Posterior cingulate gyrus (tissue), 11 donors: ENCODE results near the gene ESYT2.
A peak's percentile ranks its signal among the peaks of the same experiment; 100 is the strongest.
"Not testable (repeated sequence)": the region's sequence is repeated elsewhere in the genome, so short reads cannot be mapped to it uniquely, and the experiment has no call there.

Source experiments
- DNase-seq, 10 donors: peaks; one replicate each; pipeline versions ENCODE4 v3.0.0 to v3.0.0-alpha.2; 2020 to 2021; ENCODE audit warnings: mixed read lengths in 3 of 10
- intact Hi-C: fragments of 100-400 bp; cut with DNase I; formaldehyde crosslinking; loops from one replicate; pipeline ENCODE4 v1.15.1; 2023

The ESYT2 gene

GRCh38 chr7:158705234-158705850, 124.0 kb downstream of the ESYT2 start:
- peak in 1 of 10 donors; percentile 19 for DNase-seq

GRCh38 chr7:158704524-158705233, 124.6 kb downstream of the ESYT2 start, which contains the start of gene NCAPG2:
Gene NCAPG2, minus strand, starts transcription at chr7:158704804. Its CDS starts 2,905 bp downstream, at chr7:158701899.
- peak; percentile 93 to 100 (median 96) for DNase-seq
- intact Hi-C loops, result loop anchor here (1.0 to 10.0 kb wide), 2 partner anchors 125 to 150 kb away; partner anchors contain the start of genes DYNC2I1 and ESYT2

More at GRCh38 chr7:158705234-158705850, 124.0 kb downstream of the ESYT2 start:
- intact Hi-C loops, result loop anchor here (1.0 to 10.0 kb wide), 2 partner anchors 124 to 149 kb away; partner anchors contain the start of genes DYNC2I1 and ESYT2

- intact Hi-C loops, result loop anchor here (10.0 kb wide), 1 partner anchor 151 kb away; the partner anchor contains the start of gene DYNC2I1
- DNase-seq, result not testable (repeated sequence)
Measured at GRCh38 chr7:158703679-158704523, 125.4 kb downstream of the ESYT2 start.

GRCh38 chr7:158702944-158703343, 126.4 kb downstream of the ESYT2 start:
- no peak for DNase-seq
- intact Hi-C loops, result loop anchor here (10.0 kb wide), 1 partner anchor 152 kb away; the partner anchor contains the start of gene DYNC2I1

- DNase-seq, result no peak
- intact Hi-C loops, result loop anchor here (10.0 kb wide), 1 partner anchor 153 kb away; the partner anchor contains the start of gene DYNC2I1
Measured at GRCh38 chr7:158702196-158702595, 127.1 kb downstream of the ESYT2 start.

GRCh38 chr7:158700008-158700407, 129.3 kb downstream of the ESYT2 start:
- intact Hi-C loops, result loop anchor here (10.0 kb wide), 1 partner anchor 155 kb away; the partner anchor contains the start of gene DYNC2I1

GRCh38 chr7:158699341-158699740, 130.0 kb downstream of the ESYT2 start:
- intact Hi-C loops, result no loop called here
- DNase-seq, result no peak

More at GRCh38 chr7:158700008-158700407, 129.3 kb downstream of the ESYT2 start:
- DNase-seq, result no peak

- intact Hi-C loops, result no loop called here
- no peak for DNase-seq
Measured at GRCh38 chr7:158698657-158699195, 130.6 kb downstream of the ESYT2 start.

GRCh38 chr7:158697597-158697996, 131.7 kb downstream of the ESYT2 start:
- intact Hi-C loops, DNase-seq: not testable (repeated sequence)

- DNase-seq, result peak in 5 of 10 donors; percentile 38 to 90 (median 45)
- intact Hi-C loops, result loop anchor here (1.0 kb wide), 1 partner anchor 281 kb away; no protein-coding TSS in a partner anchor
Measured at GRCh38 chr7:158695726-158696452, 133.4 kb downstream of the ESYT2 start.

GRCh38 chr7:158695056-158695455, 134.3 kb downstream of the ESYT2 start:
- intact Hi-C loops, result no loop called here
- DNase-seq, result no peak

GRCh38 chr7:158694650-158695049, 134.7 kb downstream of the ESYT2 start:
- DNase-seq, result no peak
- intact Hi-C loops, result no loop called here

GRCh38 chr7:158689488-158689887, 139.8 kb downstream of the ESYT2 start:
- intact Hi-C loops, result no loop called here
- no peak for DNase-seq

- intact Hi-C loops, result no loop called here
- DNase-seq, result no peak
Measured at GRCh38 chr7:158687406-158687805, 141.9 kb downstream of the ESYT2 start.

- intact Hi-C loops, result no loop called here
- no peak for DNase-seq
Measured at GRCh38 chr7:158685693-158686092, 143.6 kb downstream of the ESYT2 start.

GRCh38 chr7:158684329-158684728, 145.0 kb downstream of the ESYT2 start:
- intact Hi-C loops, result no loop called here
- no peak for DNase-seq

- intact Hi-C loops, result no loop called here
- no peak for DNase-seq
Measured at GRCh38 chr7:158683541-158683940, 145.8 kb downstream of the ESYT2 start.

- DNase-seq, result no peak
- intact Hi-C loops, result no loop called here
Measured at GRCh38 chr7:158682456-158682855, 146.9 kb downstream of the ESYT2 start.
